GM12878 (cell line): ENCODE measurements around the gene DNMT3A. TPM values are rescaled to one million over a fixed set of nuclear protein-coding genes. Genes with fewer than 3 reads are reported as not detected.

Experiments
- ATAC-seq: fragments of 200-7000 bp; cut with Tn5 transposase; 3 replicates; pipeline ENCODE4 v1.9.1; 2020; ENCODE audit warnings: mild to moderate bottlenecking, moderate library complexity
- BruUV-seq: library from RNA; stranded (reverse); fragments of 400-500 nt; replicated peaks from 2 replicates; lab custom pipeline; 2021; lab: Mats Ljungman, UMichigan
- CTCF ChIA-PET: fragments of 300-600 bp; sonication (Branson Sonifier 250); formaldehyde crosslinking; extraction: SDS; loops from one replicate; lab custom pipeline; 2021; ENCODE audit warnings: inconsistent platforms; lab: Yijun Ruan, JAX
- POLR2A ChIA-PET: fragments of 350-600 bp; formaldehyde crosslinking; extraction: SDS; loops from one replicate; lab custom pipeline; 2021; ENCODE audit warnings: inconsistent platforms; lab: Charles Lee
- RAD21 ChIA-PET: fragments of 300-600 bp; sonication (Branson Sonifier 250); formaldehyde crosslinking; loops from one replicate; lab custom pipeline; 2023; ENCODE audit warnings: antibody characterized with exemption; ENCODE audit not compliant: unreplicated experiment; lab: Charles Lee
- SMC1A ChIA-PET: fragments of 300-600 bp; sonication (Branson Sonifier 250); formaldehyde crosslinking; loops from one replicate; lab custom pipeline; 2023; ENCODE audit not compliant: unreplicated experiment, uncharacterized antibody; lab: Charles Lee
- DNase-seq: peaks from one replicate; pipeline ENCODE4 v3.0.0-alpha.2; 2011; ENCODE audit warnings: low read depth, low spot score
- FAIRE-seq: peaks from 3 replicates; lab custom pipeline; 2011; peaks lifted over from hg19 to GRCh38; lab: Jason Lieb, UNC
- H2AFZ ChIP-seq: 2 replicates; pipeline ENCODE4 v1.6.0; 2011; ENCODE audit warnings: low read depth, low read length, control low read depth; ENCODE audit not compliant: control insufficient read depth
- H3K27ac ChIP-seq: 2 replicates; pipeline ENCODE4 v1.5.1; 2011; ENCODE audit warnings: control low read depth; ENCODE audit not compliant: control insufficient read depth, insufficient read depth
- H3K27me3 ChIP-seq, 2 experiments: replicated peaks in 1 of 2; 2 replicates each; pipeline versions ENCODE4 v1.6.0 to v1.6.1; 2011; ENCODE audit warnings: low read length in 1 of 2; ENCODE audit not compliant: control insufficient read depth in 2 of 2, insufficient read depth in 2 of 2
- H3K36me3 ChIP-seq, 2 experiments: 2 replicates each; pipeline ENCODE4 v1.5.1; 2011; ENCODE audit warnings: low read length in 1 of 2; ENCODE audit not compliant: control insufficient read depth in 2 of 2, insufficient read depth in 2 of 2
- H3K4me1 ChIP-seq: 2 replicates; pipeline ENCODE4 v1.6.1; 2011; ENCODE audit warnings: mild to moderate bottlenecking, low read length, moderate library complexity, mixed read lengths; ENCODE audit not compliant: control insufficient read depth, insufficient read depth
- H3K4me2 ChIP-seq: 2 replicates; pipeline ENCODE4 v1.6.0; 2011; ENCODE audit warnings: control low read depth; ENCODE audit not compliant: control insufficient read depth, insufficient read depth
- H3K4me3 ChIP-seq: fragments of 200-600 bp; sonication (generic); 2 replicates; pipeline ENCODE4 v1.5.1; 2016
- H3K79me2 ChIP-seq: 2 replicates; pipeline ENCODE4 v1.6.0; 2011; ENCODE audit warnings: low read length; ENCODE audit not compliant: control insufficient read depth, insufficient read depth
- H3K9ac ChIP-seq: 2 replicates; pipeline ENCODE4 v1.8.0; 2011; ENCODE audit warnings: low read length, control low read depth, mixed read lengths; ENCODE audit not compliant: control insufficient read depth, insufficient read depth
- H3K9me3 ChIP-seq: replicated peaks from 3 replicates; pipeline ENCODE4 v1.5.1; 2011; ENCODE audit warnings: mild to moderate bottlenecking, low read length; ENCODE audit not compliant: control insufficient read depth, insufficient read depth
- H4K20me1 ChIP-seq: 2 replicates; pipeline ENCODE4 v1.6.0; 2011; ENCODE audit not compliant: control insufficient read depth, insufficient read depth
- CREM ChIP-seq: IDR thresholded peaks from 2 replicates; pipeline ENCODE4 v1.6.1; 2014; ENCODE audit warnings: antibody characterized with exemption, low read depth
- CTCF ChIP-seq, 3 experiments: IDR thresholded peaks in 2 of 3; conservative IDR thresholded peaks in 1 of 3; 2 replicates each; pipeline ENCODE4 v1.5.1; 2011; ENCODE audit warnings: low read depth in 3 of 3, low read length in 3 of 3, mild to moderate bottlenecking in 3 of 3, control low read depth in 2 of 3, moderate library complexity in 2 of 3, inconsistent platforms in 1 of 3, mixed read lengths in 1 of 3; ENCODE audit not compliant: control insufficient read depth in 2 of 3, insufficient read depth in 1 of 3; ENCODE audit errors: extremely low read depth in 1 of 3
- FOXK2 ChIP-seq: fragments of 450-650 bp; IDR thresholded peaks from 2 replicates; pipeline ENCODE4 v1.6.1; 2017; ENCODE audit warnings: mild to moderate bottlenecking, moderate library complexity
- HDAC2 ChIP-seq: fragments of 200-600 bp; sonication (generic); IDR thresholded peaks from 2 replicates; pipeline ENCODE4 v1.6.1; 2017
- HDAC6 ChIP-seq: fragments of 200-600 bp; sonication (generic); IDR thresholded peaks from one replicate; pipeline ENCODE4 v1.8.0; 2017; ENCODE audit warnings: antibody characterized with exemption; ENCODE audit not compliant: unreplicated experiment
- JUNB ChIP-seq: IDR thresholded peaks from 2 replicates; pipeline ENCODE4 v1.6.1; 2016; ENCODE audit warnings: antibody characterized with exemption, mild to moderate bottlenecking
- KDM1A ChIP-seq: fragments of 200-600 bp; sonication (generic); IDR thresholded peaks from 2 replicates; pipeline ENCODE4 v1.6.1; 2016; ENCODE audit warnings: borderline replicate concordance
- PAX8 ChIP-seq: fragments of 450-650 bp; IDR thresholded peaks from 2 replicates; pipeline ENCODE4 v1.6.1; 2017; ENCODE audit warnings: mild to moderate bottlenecking, moderate library complexity
- RB1 ChIP-seq: fragments of 450-650 bp; formaldehyde crosslinking; IDR thresholded peaks from 2 replicates; pipeline ENCODE4 v1.6.1; 2017; ENCODE audit warnings: mild to moderate bottlenecking, borderline replicate concordance
- SIN3A ChIP-seq: IDR thresholded peaks from 2 replicates; pipeline ENCODE4 v1.6.1; 2012; ENCODE audit warnings: low read depth, low read length, improper control_type of control experiment
- STAT1 ChIP-seq: fragments of 450-650 bp; conservative IDR thresholded peaks from 2 replicates; pipeline ENCODE4 v1.6.1; 2014; ENCODE audit warnings: antibody characterized with exemption, mild to moderate bottlenecking
- SUPT20H ChIP-seq: IDR thresholded peaks from 2 replicates; pipeline ENCODE4 v1.6.1; 2011; ENCODE audit warnings: low read depth, mild to moderate bottlenecking, low read length, moderate library complexity, borderline replicate concordance; ENCODE audit not compliant: control insufficient read depth
- TCF7 ChIP-seq: IDR thresholded peaks from 2 replicates; pipeline ENCODE4 v1.6.1; 2014; ENCODE audit warnings: antibody characterized with exemption, borderline replicate concordance
- ZBED1 ChIP-seq: IDR thresholded peaks from 2 replicates; pipeline ENCODE4 v1.6.1; 2016; ENCODE audit warnings: borderline replicate concordance
- ZNF24 ChIP-seq: fragments of 450-650 bp; IDR thresholded peaks from 2 replicates; pipeline ENCODE4 v1.6.1; 2017; ENCODE audit warnings: antibody characterized with exemption, mild to moderate bottlenecking
- WGBS: methylation state at CpG from one replicate; pipeline ENCODE4 v1.1.6; 2016; ENCODE audit warnings: low lambda C conversion rate; ENCODE audit not compliant: insufficient replicate concordance, insufficient coverage; ENCODE audit errors: missing lambda C conversion rate; 5-methylcytosine and 5-hydroxymethylcytosine counted together
- in situ Hi-C: fragments of 300-500 bp; cut with MboI; formaldehyde crosslinking; loops from 9 replicates; pipeline ENCODE4 v1.14.3; 2018; ENCODE audit warnings: mixed read lengths
- intact Hi-C: fragments of 100-400 bp; cut with micrococcal nuclease; formaldehyde crosslinking; loops from one replicate; pipeline ENCODE4 v1.14.2; 2022; ENCODE audit not compliant: unreplicated experiment
- polyA plus RNA-seq, 11 experiments: library from polyadenylated mRNA; depleted of rRNA in 4 of 11; unstranded in 6 of 11; stranded (reverse) in 5 of 11; fragments of >200 nt; fragmentation: Nextera tagmentation in 4 of 11; fragmentation: Illumina TruSeq in 1 of 11; extraction: Ambion mirVana in 4 of 11; extraction: Trizol in 1 of 11; gene quantifications; 1 replicate in 1 of 11; 2 replicates in 10 of 11; pipeline versions ENCODE4 v1.2.1 to v1.2.3, GENCODE V29; 2011 to 2016; ENCODE audit warnings: inconsistent platforms in 2 of 11, missing spikeins in 2 of 11, low read depth in 1 of 11
- total RNA-seq, 4 experiments: library from RNA; depleted of rRNA in 3 of 4; stranded (reverse); fragments of >200 nt in 3 of 4; fragmentation: Illumina TruSeq in 1 of 4; extraction: Trizol in 1 of 4; gene quantifications; 2 replicates each; pipeline versions ENCODE4 v1.2.1 to v1.2.3, GENCODE V29; 2013 to 2021
- TF ChIP-seq, protein P1 (sequence below): fragments of 450-650 bp; IDR thresholded peaks from 2 replicates; pipeline ENCODE4 v1.6.1; 2014; ENCODE audit warnings: mild to moderate bottlenecking

DNMT3A gene
- total and polyA plus RNA-seq, 10 of the 15 experiments (the other 5 are each of a cell fraction or from before 2014, with no cell fraction given), result 7.4 to 51.6 (median 17.4) TPM

DNA sequence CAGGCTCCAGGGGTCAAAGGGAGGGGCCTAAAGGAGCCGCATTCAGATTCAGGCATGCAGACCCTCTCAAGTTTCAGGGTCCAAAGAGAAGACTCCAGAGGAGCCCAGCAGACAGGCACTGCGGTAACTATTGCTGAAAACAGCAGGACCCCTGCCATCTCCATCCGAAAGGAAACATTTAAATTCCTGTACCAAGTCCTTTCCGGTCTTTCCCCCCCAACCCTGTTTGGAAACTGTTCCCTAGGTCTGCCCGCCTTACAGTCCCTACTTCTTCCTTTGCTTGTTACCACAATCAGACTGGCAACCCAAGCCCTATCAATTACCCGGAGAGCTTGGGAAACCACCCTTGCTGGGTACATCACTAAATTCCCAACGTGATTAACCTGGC, 82.0 kb downstream of the DNMT3A start:
- Histone ChIP-seq H2AFZ (no peak overlapping the region), H3K4me1 (no peaks in the 10 kb centered on the region), H3K27me3 (no peaks in the 10 kb centered on the region), H3K4me3 (no peak overlapping the region), H3K4me2 (no peak overlapping the region), H3K9ac (no peak overlapping the region), H3K36me3 (peaks cover 3% of the 10 kb centered on the region in 2 experiments; a peak in 3 of 4 replicates), H3K9me3 (no peaks in the 10 kb centered on the region), H3K27ac (no peak overlapping the region), H3K79me2 (no peaks in the 10 kb centered on the region), H4K20me1 (no peaks in the 10 kb centered on the region)
- in situ Hi-C loops, result no loop called here
- ChIA-PET POLR2A (no interaction called here), CTCF (interaction anchor here (0.9 to 1.9 kb wide), 2 partner anchors 10 to 13 kb away, joined by 3 to 6 read pairs; no protein-coding TSS in a partner anchor), SMC1A (interaction anchor here (0.7 to 1.4 kb wide), 3 partner anchors 10 to 42 kb away, joined by 3 to 4 read pairs (median 3); no protein-coding TSS in a partner anchor), RAD21 (no interaction called here)
- no peak for DNase-seq
- no TSS peak for BruUV-seq
- intact Hi-C loops, result no loop called here
- TF ChIP-seq CREM (no peak), JUNB (no peak), HDAC6 (no peak), RB1 (no peak), HDAC2 (no peak), CTCF (IDR thresholded peaks at IDR 0.05 in 2 of 3, conservative IDR thresholded peaks at IDR 0.05 in 1 of 3; ENCODE audit: control insufficient read depth in 2 of 3, extremely low read depth in 1 of 3, insufficient read depth in 1 of 3, low read depth in 3 of 3, low read length in 3 of 3) (no peak), SUPT20H (no peak), SIN3A (no peak), STAT1 (no peak), PAX8 (no peak), KDM1A (no peak), TCF7 (no peak), ZNF24 (no peak), FOXK2 (no peak), ZBED1 (no peak)
- TF ChIP-seq, protein P1, sequence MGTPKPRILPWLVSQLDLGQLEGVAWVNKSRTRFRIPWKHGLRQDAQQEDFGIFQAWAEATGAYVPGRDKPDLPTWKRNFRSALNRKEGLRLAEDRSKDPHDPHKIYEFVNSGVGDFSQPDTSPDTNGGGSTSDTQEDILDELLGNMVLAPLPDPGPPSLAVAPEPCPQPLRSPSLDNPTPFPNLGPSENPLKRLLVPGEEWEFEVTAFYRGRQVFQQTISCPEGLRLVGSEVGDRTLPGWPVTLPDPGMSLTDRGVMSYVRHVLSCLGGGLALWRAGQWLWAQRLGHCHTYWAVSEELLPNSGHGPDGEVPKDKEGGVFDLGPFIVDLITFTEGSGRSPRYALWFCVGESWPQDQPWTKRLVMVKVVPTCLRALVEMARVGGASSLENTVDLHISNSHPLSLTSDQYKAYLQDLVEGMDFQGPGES, result no peak
- WGBS, result 82% methylated on average over 7 of the region's 7 CpGs
- ATAC-seq, result no peak
- FAIRE-seq, result no peak
